Heart left ventricle (tissue), 16 donors: ENCODE data around the gene IER5L. TPM values are rescaled to one million over a fixed set of nuclear protein-coding genes. Genes with fewer than 3 reads are reported as not detected.

Source experiments
- ATAC-seq, 4 donors: fragments of 200-7000 bp; cut with Tn5 transposase; one replicate each; pipeline ENCODE4 v1.9.1; 2020 to 2022; ENCODE audit warnings: moderate library complexity in 4 of 4, mild to moderate bottlenecking in 3 of 4, moderate number of reproducible peaks in 1 of 4
- DNase-seq, 5 donors: peaks; one replicate each; pipeline ENCODE4 v3.0.0-alpha.2; 2020
- H3K27ac ChIP-seq, 12 donors: fragments of 200-600 bp; sonication (generic) in 4 of 12; one replicate each; pipeline versions ENCODE4 v1.5.0 to v1.8.0; 2016 to 2022; ENCODE audit warnings: mild to moderate bottlenecking in 2 of 12
- H3K27me3 ChIP-seq, 9 donors: fragments of 200-600 bp; sonication (generic) in 2 of 9; one replicate each; pipeline versions ENCODE4 v1.5.1 to v1.8.0; 2016 to 2022; ENCODE audit warnings: mild to moderate bottlenecking in 3 of 9
- H3K36me3 ChIP-seq, 9 donors: fragments of 200-600 bp; sonication (generic) in 2 of 9; one replicate each; pipeline versions ENCODE4 v1.5.0 to v1.8.0; 2018 to 2022; ENCODE audit warnings: mild to moderate bottlenecking in 2 of 9
- H3K4me1 ChIP-seq, 12 donors: fragments of 200-600 bp; sonication (generic) in 4 of 12; one replicate each; pipeline versions ENCODE4 v1.5.0 to v1.8.0; 2016 to 2022; ENCODE audit warnings: mild to moderate bottlenecking in 3 of 12
- H3K4me3 ChIP-seq, 12 donors: fragments of 200-600 bp; sonication (generic) in 4 of 12; one replicate each; pipeline versions ENCODE4 v1.5.0 to v1.8.0; 2017 to 2022; ENCODE audit warnings: mild to moderate bottlenecking in 9 of 12, moderate library complexity in 4 of 12
- H3K9me3 ChIP-seq, 12 donors: fragments of 200-600 bp; sonication (generic) in 4 of 12; one replicate each; pipeline versions ENCODE4 v1.5.0 to v1.8.0; 2016 to 2022; ENCODE audit warnings: mild to moderate bottlenecking in 1 of 12
- CTCF ChIP-seq, 12 donors: fragments of 200-600 bp; sonication (generic) in 4 of 12; IDR thresholded peaks; one replicate each; pipeline versions ENCODE4 v1.5.0 to v1.8.0; 2018 to 2022; ENCODE audit warnings: antibody characterized with exemption in 12 of 12, mild to moderate bottlenecking in 5 of 12
- POLR2A ChIP-seq, 2 donors: fragments of 450-650 bp; IDR thresholded peaks; one replicate each; pipeline ENCODE4 v1.6.1; 2017; ENCODE audit warnings: antibody characterized with exemption in 2 of 2, mild to moderate bottlenecking in 2 of 2, moderate library complexity in 2 of 2
- WGBS, 4 donors: extraction: QIAGEN DNeasy Blood & Tissue Kit in 2 of 4; methylation state at CpG; one replicate each; pipeline versions ENCODE4 v1.1.5 to v1.1.7; 2013 to 2018; 5-methylcytosine and 5-hydroxymethylcytosine counted together
- intact Hi-C, 10 donors: fragments of 100-400 bp; cut with DNase I; formaldehyde crosslinking; loops; one replicate each; pipeline versions ENCODE4 v1.11.1 to v1.14.2; 2022
- long read RNA-seq, 3 donors: library from polyadenylated mRNA; unstranded; transcript quantifications; one replicate each; pipeline ENCODE4 v2.0.0, GENCODE V29; 2020 to 2021
- polyA plus RNA-seq, 2 donors: library from polyadenylated mRNA; stranded (reverse); fragments of 200-250 nt; gene quantifications; one replicate each; pipeline ENCODE4 v1.2.3, GENCODE V29; 2013
- total RNA-seq, 9 donors: library from RNA; depleted of rRNA in 2 of 9; stranded (reverse); fragments of >200 nt in 2 of 9; fragmentation: NEBNext Ultra II Directional in 3 of 9; extraction: Animal tissue kit (Norgen Biotek cat#: 25700) in 3 of 9; gene quantifications; one replicate each; pipeline versions ENCODE4 v1.1.0 to v1.2.4, GENCODE V29; 2016 to 2023
- donor health status: ischemic (EF 13 %, LVEDD 7.1; RV severe dilation, severe dysfunction).
- donor health status: healthy with polysubstance abuse.
- donor health status: DM: no; HTN: yes; CAD: no.
- donor health status: DM: no; HTN: no; CAD: no.
- donor health status: ischemic (EF 25% LVEDD 6.9; RV normal size, moderate dysfunction).
- donor health status: ischemic (EF 25% LVEDD 5.7; RV mildly dilated, moderate dysfunction).
- donor health status: healthy.
- donor health status: DM: yes; HTN: yes; CAD: no.
- donor health status: ischemic (EF 35%, LVEDD 5.7; RV mildly dilated, moderate dysfunction).
- donor health status: nonischemic (EF 11% LVEDD 7.7; RV severe dilation, severe dysfunction).
- donor health status: DM: yes; HTN: yes; CAD: no.
- donor health status: PGD.
- donor health status: ischemic (EF 29% LVEDD 5.4; RV normal size, mild dysfunction).
- donor health status: nonischemic (EF 23%, LVEDD 6.1; RV moderate dilation, normal function).

Gene IER5L
- 10 to 100 TPM in 3 of 9 donors, 1 to 10 TPM in 6; 4.1 to 18.4 (median 5.5) TPM for total RNA-seq
- 1 to 10 TPM; 2.8 to 7.3 TPM for polyA plus RNA-seq
- long read RNA-seq, donor 1, partial matches to known transcripts: 0 of 2 reads
- long read RNA-seq, donor 1, other reads (novel, unspliced or antisense): 0 of 2 reads
- long read RNA-seq, donor 2: 0 reads
- long read RNA-seq, donor 3, transcript IER5L-201 (1 exons, 2,711 nt): major isoform, 7 of 7 reads
- long read RNA-seq, donor 3, partial matches to known transcripts: 0 of 7 reads
- long read RNA-seq, donor 3, other reads (novel, unspliced or antisense): 0 of 7 reads

- ATAC-seq (peak; percentile 85 to 90 (median 89)), DNase-seq (peak; percentile 94 to 98 (median 97))
- Histone ChIP-seq H3K9me3 (no peaks in the 10 kb centered on the region), H3K27me3 (no peaks in the 10 kb centered on the region), H3K4me1 (peaks cover 3 to 43% (median 25%) of the 10 kb centered on the region in 12 donors), H3K4me3 (peak within 1 kb of the TSS; percentile 77 to 99 (median 95)), H3K36me3 (no peaks in the 10 kb centered on the region), H3K27ac (peak within 1 kb of the TSS; percentile 81 to 100 (median 99))
- TF ChIP-seq POLR2A (IDR thresholded peaks at IDR 0.05): peak; percentile 90 to 99
- TF ChIP-seq CTCF (IDR thresholded peaks at IDR 0.05): no peak
- intact Hi-C loops: loop anchor here (1.0 to 10.0 kb wide), 15 partner anchors 36 to 437 kb away; no protein-coding TSS in a partner anchor
- WGBS, 4 donors: 0 to 1% (median 0%) methylated on average over 22 to 90 of the region's 90 CpGs
Measured at GRCh38 chr9:129177791-129178567, at the start of gene IER5L. Gene IER5L, minus strand, starts transcription at chr9:129178261. Its CDS starts 209 bp downstream, at chr9:129178052.

GRCh38 chr9:129227843-129228189, 49.8 kb upstream of the IER5L start:
- no peak overlapping the region for H3K4me3 ChIP-seq
- intact Hi-C loops: no loop called here
- TF ChIP-seq POLR2A (IDR thresholded peaks at IDR 0.05): no peak
- TF ChIP-seq CTCF (IDR thresholded peaks at IDR 0.05): no peak
- no peak overlapping the region for H3K27ac ChIP-seq
- no peaks in the 10 kb centered on the region for H3K9me3 ChIP-seq
- no peaks in the 10 kb centered on the region for H3K36me3 ChIP-seq
- ATAC-seq (no peak), DNase-seq (no peak)
- 87 to 92% (median 90%) methylated on average over 10 of the region's 10 CpGs for WGBS, 4 donors
- H3K27me3 ChIP-seq: no peaks in the 10 kb centered on the region
- peaks cover 0 to 31% (median 18%) of the 10 kb centered on the region in 12 donors for H3K4me1 ChIP-seq

- intact Hi-C loops: no loop called here
- Histone ChIP-seq H3K9me3 (no peaks in the 10 kb centered on the region), H3K27me3 (no peaks in the 10 kb centered on the region), H3K4me3 (no peak overlapping the region), H3K4me1 (peaks cover 0 to 31% (median 18%) of the 10 kb centered on the region in 12 donors), H3K36me3 (no peaks in the 10 kb centered on the region), H3K27ac (peak overlapping the region in 11 of 12 donors; percentile 50 to 92 (median 72))
- 31 to 35% (median 34%) methylated on average over 12 of the region's 12 CpGs for WGBS, 4 donors
- ATAC-seq (peak; percentile 78 to 97 (median 90)), DNase-seq (peak; percentile 86 to 90 (median 88))
- TF ChIP-seq CTCF (IDR thresholded peaks at IDR 0.05) (peak in 3 of 12 donors; percentile 6 to 23 (median 19)), POLR2A (IDR thresholded peaks at IDR 0.05) (no peak)
Measured at GRCh38 chr9:129225815-129226214, 47.8 kb upstream of the IER5L start.

GRCh38 chr9:129225490-129225778, 47.4 kb upstream of the IER5L start:
- ATAC-seq (no peak), DNase-seq (no peak)
- no peaks in the 10 kb centered on the region for H3K27me3 ChIP-seq
- no peak overlapping the region for H3K4me3 ChIP-seq
- peak overlapping the region in 11 of 12 donors; percentile 50 to 92 (median 72) for H3K27ac ChIP-seq
- H3K36me3 ChIP-seq: no peaks in the 10 kb centered on the region
- intact Hi-C loops: no loop called here
- TF ChIP-seq CTCF (IDR thresholded peaks at IDR 0.05): no peak
- no peak for TF ChIP-seq POLR2A (IDR thresholded peaks at IDR 0.05)
- peaks cover 0 to 31% (median 18%) of the 10 kb centered on the region in 12 donors for H3K4me1 ChIP-seq
- 66 to 79% (median 73%) methylated on average over 3 of the region's 3 CpGs for WGBS, 4 donors
- H3K9me3 ChIP-seq: no peaks in the 10 kb centered on the region
